ENCODE measurements around the gene OR2T11. TPM values are rescaled to one million over a fixed set of nuclear protein-coding genes. Genes with fewer than 3 reads are reported as not detected.

The OR2T11 gene
- total RNA-seq, 4 donors from 2014 or later, result not detected

GRCh38 chr1:248625971-248626370 lies 8.9 kb downstream of the OR2T11 start:
- no peak for DNase-seq
- Histone ChIP-seq H3K4me3 (replicated peaks in 1 of 3) (no peak overlapping the region), H3K9me3 (no peaks in the 10 kb centered on the region), H3K27me3 (no peaks in the 10 kb centered on the region), H3K27ac (no peak overlapping the region), H3K4me1 (no peaks in the 10 kb centered on the region), H3K36me3 (no peaks in the 10 kb centered on the region)
- intact Hi-C loops (cut with DNase I), result no loop called here
- WGBS, 2 donors, result 71 to 76% methylated on average over 5 of the region's 5 CpGs
- TF ChIP-seq CTCF (IDR thresholded peaks at IDR 0.05) (no peak), POLR2A (IDR thresholded peaks at IDR 0.05) (no peak)

- DNase-seq, result no peak
- TF ChIP-seq POLR2A (IDR thresholded peaks at IDR 0.05) (no peak), CTCF (IDR thresholded peaks at IDR 0.05) (no peak)
- Histone ChIP-seq H3K4me1 (no peaks in the 10 kb centered on the region), H3K36me3 (no peaks in the 10 kb centered on the region), H3K4me3 (replicated peaks in 1 of 3) (no peak overlapping the region), H3K27ac (no peak overlapping the region), H3K9me3 (no peaks in the 10 kb centered on the region), H3K27me3 (no peaks in the 10 kb centered on the region)
- intact Hi-C loops (cut with DNase I), result no loop called here
- 64 to 68% methylated on average over 4 of the region's 4 CpGs for WGBS, 2 donors
These were observed 9.7 kb downstream of the OR2T11 start for GRCh38 chr1:248625166-248625565.

GRCh38 chr1:248622570-248623001 lies 12.3 kb downstream of the OR2T11 start:
- 57 to 77% methylated on average over 4 of the region's 4 CpGs for WGBS, 2 donors
- TF ChIP-seq CTCF (IDR thresholded peaks at IDR 0.05) (peak in 3 of 6 experiments; percentile 35 to 54 (median 43)), POLR2A (IDR thresholded peaks at IDR 0.05) (no peak)
- intact Hi-C loops (cut with DNase I), result no loop called here
- no peak overlapping the region for H3K27ac ChIP-seq
- no peak for DNase-seq
- no peaks in the 10 kb centered on the region for H3K27me3 ChIP-seq
- no peak overlapping the region for H3K4me3 ChIP-seq (replicated peaks in 1 of 3)
- H3K9me3 ChIP-seq, result no peaks in the 10 kb centered on the region
- H3K36me3 ChIP-seq, result no peaks in the 10 kb centered on the region
- no peaks in the 10 kb centered on the region for H3K4me1 ChIP-seq

GRCh38 chr1:248621770-248622169 lies 13.1 kb downstream of the OR2T11 start:
- Histone ChIP-seq H3K4me3 (replicated peaks in 1 of 3) (no peak overlapping the region), H3K9me3 (no peaks in the 10 kb centered on the region), H3K27ac (no peak overlapping the region), H3K27me3 (no peaks in the 10 kb centered on the region), H3K36me3 (no peaks in the 10 kb centered on the region), H3K4me1 (no peaks in the 10 kb centered on the region)
- intact Hi-C loops (cut with DNase I), result no loop called here
- 72 to 73% methylated on average over 7 of the region's 7 CpGs for WGBS, 2 donors
- DNase-seq, result no peak
- no peak for TF ChIP-seq POLR2A (IDR thresholded peaks at IDR 0.05)
- no peak for TF ChIP-seq CTCF (IDR thresholded peaks at IDR 0.05)

- Histone ChIP-seq H3K36me3 (no peaks in the 10 kb centered on the region), H3K4me3 (replicated peaks in 1 of 3) (no peak overlapping the region), H3K9me3 (no peaks in the 10 kb centered on the region), H3K27ac (no peak overlapping the region), H3K27me3 (no peaks in the 10 kb centered on the region), H3K4me1 (no peaks in the 10 kb centered on the region)
- intact Hi-C loops (cut with DNase I), result loop anchor here (5.0 kb wide), 1 partner anchor 188 kb away; no protein-coding TSS in a partner anchor
- DNase-seq, result peak; percentile 39 to 74
- WGBS, 2 donors, result 2 to 4% methylated on average over 3 of the region's 3 CpGs
- TF ChIP-seq CTCF (IDR thresholded peaks at IDR 0.05) (peak in 5 of 6 experiments; percentile 25 to 71 (median 43)), POLR2A (IDR thresholded peaks at IDR 0.05) (no peak)
These were observed 16.0 kb downstream of the OR2T11 start for GRCh38 chr1:248618878-248619277.
